Measurements from ENCODE around the gene IGIP. TPM values are rescaled to one million over a fixed set of nuclear protein-coding genes. Genes with fewer than 3 reads are reported as not detected.

The IGIP gene
- total RNA-seq, 1 donor from 2014 or later = 1.6 TPM

DNA sequence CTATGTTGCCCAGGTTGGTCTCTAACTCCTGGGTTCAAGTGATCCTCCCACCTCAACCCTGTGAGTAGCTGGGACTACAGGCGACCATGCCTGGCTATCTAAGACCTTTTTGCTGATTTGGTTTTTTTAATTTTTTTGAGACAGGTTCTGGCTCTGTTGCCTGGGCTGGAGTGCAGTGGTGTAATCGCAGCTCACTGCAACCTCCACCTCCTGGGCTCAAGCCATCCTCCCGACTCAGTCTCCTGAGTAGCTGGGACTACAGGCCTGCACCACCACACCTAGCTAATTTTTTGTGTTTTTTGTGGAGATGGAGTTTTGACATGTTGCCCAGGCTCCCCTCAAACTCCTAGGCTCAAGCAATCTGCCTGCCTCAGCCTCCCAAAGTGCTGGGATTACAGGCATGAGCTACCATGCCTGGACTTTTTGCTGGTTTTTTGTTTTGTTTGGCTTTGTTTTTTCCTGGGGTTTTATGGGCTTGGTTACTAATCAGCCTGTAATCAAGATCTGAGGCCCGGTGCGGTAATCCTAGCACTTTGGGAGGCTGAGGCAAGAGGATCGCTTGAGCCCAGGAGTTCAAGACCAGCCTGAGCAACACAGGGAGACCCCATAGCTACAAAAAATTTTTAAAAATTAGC is 52.9 kb downstream of the IGIP start:
- Mint-ChIP-seq H3K27ac (no peak overlapping the region), H3K36me3 (no peaks in the 10 kb centered on the region), H3K27me3 (ENCODE audit: insufficient read depth, low read depth) (peaks cover 9% of the 10 kb centered on the region), H3K9me3 (no peaks in the 10 kb centered on the region), H3K4me1 (peaks cover 46% of the 10 kb centered on the region), H3K4me3 (no peak overlapping the region)
- Histone ChIP-seq H3K4me2 (no peak overlapping the region), H3K79me2 (ENCODE audit: low read depth) (peaks cover 12% of the 10 kb centered on the region), H3F3A (ENCODE audit: low read depth) (peaks cover 38% of the 10 kb centered on the region), H2AFZ (replicated peaks) (no peak overlapping the region), H3K4me3 (no peak overlapping the region), H3K27me3 (peaks cover 11% of the 10 kb centered on the region), H3K9me3 (ENCODE audit: low read depth) (no peaks in the 10 kb centered on the region), H3K36me3 (no peaks in the 10 kb centered on the region), H3K27ac (no peak overlapping the region), H3K4me1 (peaks cover 35% of the 10 kb centered on the region), H4K20me1 (ENCODE audit: low read depth) (peaks cover 7% of the 10 kb centered on the region), H3K9ac (no peak overlapping the region)
- TF ChIP-seq EZH2 (IDR thresholded peaks at IDR 0.05) (no peak), EZH2phosphoT487 (IDR thresholded peaks at IDR 0.05) (no peak)
- DNase-seq (ENCODE audit: low spot score) = no peak

Other genes with a start within 250 kb of the IGIP start
- gene NRG2, start 82.6 kb upstream of the IGIP start, total RNA-seq (ENCODE audit: low replicate concordance) = 0.13 and 0.62 TPM in 2 replicates
- gene PURA, start 11.8 kb upstream of the IGIP start, total RNA-seq (ENCODE audit: low replicate concordance) = 2.5 and 2.6 TPM in 2 replicates
- gene CYSTM1, start 49.3 kb downstream of the IGIP start, total RNA-seq (ENCODE audit: low replicate concordance) = 8.9 and 19.8 TPM in 2 replicates
- gene PFDN1, start 177.2 kb downstream of the IGIP start, total RNA-seq (ENCODE audit: low replicate concordance) = 79.8 and 84.3 TPM in 2 replicates
- 2.4 and 3.4 TPM in 2 replicates for gene HBEGF, start 220.7 kb downstream of the IGIP start, total RNA-seq (ENCODE audit: low replicate concordance)
- not detected in 2 replicates for gene SLC4A9, start 234.3 kb downstream of the IGIP start, total RNA-seq (ENCODE audit: low replicate concordance)

Measured in neural progenitor cell (in vitro differentiated cells).